Esophagus muscularis mucosa (tissue), 3 donors: ENCODE data around the gene SNRNP27.

Experiments used
- POLR2A ChIP-seq: fragments of 450-650 bp; IDR thresholded peaks from one replicate; pipeline ENCODE4 v1.6.1; 2017; ENCODE audit warnings: antibody characterized with exemption, moderate library complexity, mild to moderate bottlenecking, low read depth
- TF ChIP-seq, protein P1 (sequence below), 3 experiments: fragments of 200-600 bp in 2 of 3; fragments of 450-650 bp in 1 of 3; sonication (generic) in 2 of 3; IDR thresholded peaks; one replicate each; pipeline ENCODE4 v1.5.1; 2017 to 2019; ENCODE audit warnings: antibody characterized with exemption in 3 of 3, mild to moderate bottlenecking in 2 of 3, moderate library complexity in 1 of 3

DNA sequence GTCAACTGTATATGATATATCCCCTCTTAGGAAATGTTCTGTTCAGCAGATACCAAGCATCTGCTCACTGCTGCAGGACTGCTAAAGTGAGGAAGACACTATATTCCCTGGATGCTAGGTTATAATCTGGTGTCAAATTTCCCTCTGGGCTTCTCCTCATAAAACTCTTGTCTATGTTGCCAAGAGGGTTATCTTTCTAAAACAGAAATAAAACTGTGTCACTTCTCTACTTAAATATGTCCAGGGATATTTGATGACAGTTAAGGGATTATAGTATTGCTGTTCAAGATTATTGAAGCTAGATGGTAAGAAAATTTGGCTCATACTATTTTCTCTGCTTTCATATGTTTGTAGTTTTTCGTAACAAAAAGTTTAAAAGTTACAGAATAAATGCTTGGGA is 30.5 kb upstream of the SNRNP27 start:
- TF ChIP-seq, protein P1, sequence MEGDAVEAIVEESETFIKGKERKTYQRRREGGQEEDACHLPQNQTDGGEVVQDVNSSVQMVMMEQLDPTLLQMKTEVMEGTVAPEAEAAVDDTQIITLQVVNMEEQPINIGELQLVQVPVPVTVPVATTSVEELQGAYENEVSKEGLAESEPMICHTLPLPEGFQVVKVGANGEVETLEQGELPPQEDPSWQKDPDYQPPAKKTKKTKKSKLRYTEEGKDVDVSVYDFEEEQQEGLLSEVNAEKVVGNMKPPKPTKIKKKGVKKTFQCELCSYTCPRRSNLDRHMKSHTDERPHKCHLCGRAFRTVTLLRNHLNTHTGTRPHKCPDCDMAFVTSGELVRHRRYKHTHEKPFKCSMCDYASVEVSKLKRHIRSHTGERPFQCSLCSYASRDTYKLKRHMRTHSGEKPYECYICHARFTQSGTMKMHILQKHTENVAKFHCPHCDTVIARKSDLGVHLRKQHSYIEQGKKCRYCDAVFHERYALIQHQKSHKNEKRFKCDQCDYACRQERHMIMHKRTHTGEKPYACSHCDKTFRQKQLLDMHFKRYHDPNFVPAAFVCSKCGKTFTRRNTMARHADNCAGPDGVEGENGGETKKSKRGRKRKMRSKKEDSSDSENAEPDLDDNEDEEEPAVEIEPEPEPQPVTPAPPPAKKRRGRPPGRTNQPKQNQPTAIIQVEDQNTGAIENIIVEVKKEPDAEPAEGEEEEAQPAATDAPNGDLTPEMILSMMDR (IDR thresholded peaks at IDR 0.05) = no peak
- TF ChIP-seq POLR2A = no peak
